ENCODE results near the gene CSHL1. TPM values are rescaled to one million over a fixed set of nuclear protein-coding genes. Genes with fewer than 3 reads are reported as not detected.
"Not testable (repeated sequence)": the region's sequence is repeated elsewhere in the genome, so short reads cannot be mapped to it uniquely, and the experiment has no call there.

Gene CSHL1
- total RNA-seq, 6 experiments from 2014 or later, result not detected

- H3K27ac Mint-ChIP-seq, result no peak overlapping the region
- DNase-seq, result peak; percentile 28
- H3K4me3 Mint-ChIP-seq, result no peak overlapping the region
- TF ChIP-seq, protein P1, sequence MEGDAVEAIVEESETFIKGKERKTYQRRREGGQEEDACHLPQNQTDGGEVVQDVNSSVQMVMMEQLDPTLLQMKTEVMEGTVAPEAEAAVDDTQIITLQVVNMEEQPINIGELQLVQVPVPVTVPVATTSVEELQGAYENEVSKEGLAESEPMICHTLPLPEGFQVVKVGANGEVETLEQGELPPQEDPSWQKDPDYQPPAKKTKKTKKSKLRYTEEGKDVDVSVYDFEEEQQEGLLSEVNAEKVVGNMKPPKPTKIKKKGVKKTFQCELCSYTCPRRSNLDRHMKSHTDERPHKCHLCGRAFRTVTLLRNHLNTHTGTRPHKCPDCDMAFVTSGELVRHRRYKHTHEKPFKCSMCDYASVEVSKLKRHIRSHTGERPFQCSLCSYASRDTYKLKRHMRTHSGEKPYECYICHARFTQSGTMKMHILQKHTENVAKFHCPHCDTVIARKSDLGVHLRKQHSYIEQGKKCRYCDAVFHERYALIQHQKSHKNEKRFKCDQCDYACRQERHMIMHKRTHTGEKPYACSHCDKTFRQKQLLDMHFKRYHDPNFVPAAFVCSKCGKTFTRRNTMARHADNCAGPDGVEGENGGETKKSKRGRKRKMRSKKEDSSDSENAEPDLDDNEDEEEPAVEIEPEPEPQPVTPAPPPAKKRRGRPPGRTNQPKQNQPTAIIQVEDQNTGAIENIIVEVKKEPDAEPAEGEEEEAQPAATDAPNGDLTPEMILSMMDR (IDR thresholded peaks at IDR 0.05), result peak; percentile 95
- H3K27me3 Mint-ChIP-seq (ENCODE audit: insufficient read depth), result peaks cover 31% of the 10 kb centered on the region
- H3K36me3 Mint-ChIP-seq (ENCODE audit: low read depth), result no peaks in the 10 kb centered on the region
- H3K9me3 Mint-ChIP-seq, result no peaks in the 10 kb centered on the region
- H3K4me1 Mint-ChIP-seq (ENCODE audit: low read depth), result no peaks in the 10 kb centered on the region
Measured at GRCh38 chr17:63919311-63919723, 8.3 kb upstream of the CSHL1 start.

DNA sequence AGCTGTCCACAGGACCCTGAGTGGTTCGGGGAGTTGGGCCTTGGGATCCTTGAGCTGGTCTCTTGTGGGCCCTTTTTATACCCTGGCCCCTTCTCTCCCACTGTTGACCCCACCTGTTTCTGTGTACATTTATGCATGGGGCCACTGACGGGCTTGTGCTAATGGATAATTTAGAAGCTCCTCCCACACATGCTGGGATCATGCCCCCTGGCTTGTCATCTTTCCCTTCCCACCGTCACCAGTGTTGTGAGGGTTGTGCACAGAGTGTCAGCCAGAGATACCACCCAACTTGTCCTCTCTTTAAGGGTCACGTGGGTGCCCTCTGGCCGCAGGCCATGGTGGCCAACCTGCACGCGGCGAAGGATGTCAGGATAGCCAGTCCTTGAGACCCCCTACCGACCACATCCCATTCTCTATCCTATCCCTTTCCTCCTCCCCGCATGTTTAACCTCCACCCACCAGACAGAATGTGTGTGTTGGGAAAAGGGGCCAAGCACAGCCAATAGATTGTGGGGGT, 7.8 kb upstream of the CSHL1 start, which contains the start of gene GH1:
Gene GH1 (minus strand): TSS at position 51 of the 517 bp plus-strand sequence. CDS start 63 bp downstream, outside the sequence.
- not testable (repeated sequence) for DNase-seq; H3K9me3 Mint-ChIP-seq; H3K4me3 Mint-ChIP-seq; H3K36me3 Mint-ChIP-seq (ENCODE audit: low read depth); H3K4me1 Mint-ChIP-seq (ENCODE audit: low read depth); H3K27ac Mint-ChIP-seq
- H3K27me3 Mint-ChIP-seq (ENCODE audit: insufficient read depth), result peaks cover 33% of the 10 kb centered on the region

GRCh38 chr17:63918305-63918704, 7.2 kb upstream of the CSHL1 start:
- Mint-ChIP-seq H3K4me3 (no peak overlapping the region), H3K9me3 (no peaks in the 10 kb centered on the region), H3K27ac (no peak overlapping the region), H3K36me3 (ENCODE audit: low read depth) (no peaks in the 10 kb centered on the region), H3K4me1 (ENCODE audit: low read depth) (no peaks in the 10 kb centered on the region), H3K27me3 (ENCODE audit: insufficient read depth) (peaks cover 33% of the 10 kb centered on the region)
- TF ChIP-seq, protein P1 (IDR thresholded peaks at IDR 0.05), result no peak
- DNase-seq, result no peak

GRCh38 chr17:63917646-63918045, 6.6 kb upstream of the CSHL1 start:
- H3K36me3 Mint-ChIP-seq (ENCODE audit: low read depth), result no peaks in the 10 kb centered on the region
- TF ChIP-seq, protein P1 (IDR thresholded peaks at IDR 0.05), result no peak
- no peak overlapping the region for H3K4me3 Mint-ChIP-seq
- DNase-seq, result no peak
- no peaks in the 10 kb centered on the region for H3K9me3 Mint-ChIP-seq
- H3K27ac Mint-ChIP-seq, result no peak overlapping the region
- no peaks in the 10 kb centered on the region for H3K4me1 Mint-ChIP-seq (ENCODE audit: low read depth)
- peaks cover 31% of the 10 kb centered on the region for H3K27me3 Mint-ChIP-seq (ENCODE audit: insufficient read depth)

GRCh38 chr17:63917206-63917605, 6.1 kb upstream of the CSHL1 start:
- H3K36me3 Mint-ChIP-seq (ENCODE audit: low read depth), result not testable (repeated sequence)
- H3K27me3 Mint-ChIP-seq (ENCODE audit: insufficient read depth), result peaks cover 33% of the 10 kb centered on the region

GRCh38 chr17:63916566-63917185, 5.6 kb upstream of the CSHL1 start:
- H3K27ac Mint-ChIP-seq, result no peak overlapping the region

More at GRCh38 chr17:63917206-63917605, 6.1 kb upstream of the CSHL1 start:
- not testable (repeated sequence) for DNase-seq; H3K27ac Mint-ChIP-seq; H3K4me3 Mint-ChIP-seq; H3K4me1 Mint-ChIP-seq (ENCODE audit: low read depth); H3K9me3 Mint-ChIP-seq

GRCh38 chr17:63915753-63916152, 4.7 kb upstream of the CSHL1 start:
- not testable (repeated sequence) for H3K9me3 Mint-ChIP-seq; DNase-seq; H3K36me3 Mint-ChIP-seq (ENCODE audit: low read depth); H3K27ac Mint-ChIP-seq; H3K4me3 Mint-ChIP-seq; H3K4me1 Mint-ChIP-seq (ENCODE audit: low read depth)
- peaks cover 39% of the 10 kb centered on the region for H3K27me3 Mint-ChIP-seq (ENCODE audit: insufficient read depth)

More at GRCh38 chr17:63916566-63917185, 5.6 kb upstream of the CSHL1 start:
- H3K4me3 Mint-ChIP-seq, result no peak overlapping the region
- H3K27me3 Mint-ChIP-seq (ENCODE audit: insufficient read depth), result peaks cover 34% of the 10 kb centered on the region
- H3K4me1 Mint-ChIP-seq (ENCODE audit: low read depth), result no peaks in the 10 kb centered on the region
- no peaks in the 10 kb centered on the region for H3K9me3 Mint-ChIP-seq
- H3K36me3 Mint-ChIP-seq (ENCODE audit: low read depth), result no peaks in the 10 kb centered on the region
- no peak for DNase-seq
- TF ChIP-seq, protein P1 (IDR thresholded peaks at IDR 0.05), result no peak

Data from HFFc6 (cell line).